GM18951 (cell line): ENCODE data around the gene NPHP1.

Experiments
- POLR2A ChIP-seq: IDR thresholded peaks from 4 replicates; pipeline ENCODE4 v1.6.1; 2011; ENCODE audit warnings: mild to moderate bottlenecking; ENCODE audit not compliant: insufficient read length, insufficient read depth; ENCODE audit errors: extremely low read depth
- in situ Hi-C: fragments of 300-500 bp; cut with MboI; formaldehyde crosslinking; loops from one replicate; pipeline ENCODE4 v1.12.0; 2022; ENCODE audit warnings: low sequenced_read_pairs, mixed read lengths, inconsistent platforms; ENCODE audit not compliant: unreplicated experiment

NPHP1 gene

DNA sequence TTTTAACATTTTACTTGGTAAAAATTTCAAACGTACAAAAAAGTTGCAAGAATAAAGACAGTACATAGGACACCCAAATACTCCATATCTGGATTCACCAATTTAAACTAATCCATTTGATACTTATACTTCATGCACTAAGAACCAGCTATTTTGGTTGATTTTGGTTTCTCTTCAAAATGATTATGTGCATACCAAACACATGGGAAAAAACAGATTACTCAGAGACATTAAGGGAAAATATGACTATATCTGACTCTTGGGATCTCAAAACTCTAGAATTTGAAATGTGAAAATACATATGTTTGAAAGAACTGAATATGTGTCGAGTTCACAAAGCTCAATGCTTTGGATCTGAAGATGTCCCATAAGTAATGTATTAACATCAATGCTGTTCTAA is 73.6 kb downstream of the NPHP1 start:
- in situ Hi-C loops: no loop called here
- TF ChIP-seq POLR2A: no peak

DNA sequence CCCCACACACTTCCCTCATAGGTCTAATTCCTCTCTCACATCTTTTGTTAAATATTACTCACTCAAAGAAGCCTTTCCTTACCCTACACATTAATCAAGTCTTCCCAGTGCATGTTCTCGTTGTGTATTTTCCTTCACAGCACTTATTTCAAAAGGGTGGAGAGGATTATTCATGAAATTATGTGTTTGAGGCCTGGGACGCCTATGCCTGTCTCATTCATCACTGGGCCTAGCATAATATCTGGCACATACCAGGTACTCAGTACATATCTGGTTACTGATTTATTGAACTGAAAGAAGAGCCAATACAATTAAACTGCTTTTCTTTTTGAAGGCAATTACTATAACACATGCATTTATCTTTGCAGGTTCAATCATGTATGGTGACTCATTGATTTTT is 74.1 kb downstream of the NPHP1 start:
- in situ Hi-C loops: no loop called here
- TF ChIP-seq POLR2A: no peak

DNA sequence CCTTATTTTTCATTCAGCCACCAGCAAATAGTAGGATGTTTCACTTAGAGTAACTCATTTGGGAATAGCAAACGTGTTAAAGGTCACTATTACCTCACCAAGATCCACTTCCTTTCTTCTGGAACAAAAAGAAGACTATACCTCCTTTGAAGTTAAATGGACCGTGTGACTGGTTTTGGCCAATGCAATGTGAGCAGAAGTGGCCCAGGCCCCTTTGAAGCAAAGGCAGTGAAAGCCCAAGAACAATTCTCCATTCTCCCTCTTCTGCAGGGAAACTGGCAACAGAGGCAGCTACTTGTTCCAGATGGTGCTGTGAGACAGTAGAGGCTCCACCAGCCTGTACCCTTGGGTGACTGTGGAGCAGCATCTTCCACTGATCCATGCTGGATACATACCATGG is 77.9 kb downstream of the NPHP1 start:
- in situ Hi-C loops: no loop called here
- TF ChIP-seq POLR2A: no peak

DNA sequence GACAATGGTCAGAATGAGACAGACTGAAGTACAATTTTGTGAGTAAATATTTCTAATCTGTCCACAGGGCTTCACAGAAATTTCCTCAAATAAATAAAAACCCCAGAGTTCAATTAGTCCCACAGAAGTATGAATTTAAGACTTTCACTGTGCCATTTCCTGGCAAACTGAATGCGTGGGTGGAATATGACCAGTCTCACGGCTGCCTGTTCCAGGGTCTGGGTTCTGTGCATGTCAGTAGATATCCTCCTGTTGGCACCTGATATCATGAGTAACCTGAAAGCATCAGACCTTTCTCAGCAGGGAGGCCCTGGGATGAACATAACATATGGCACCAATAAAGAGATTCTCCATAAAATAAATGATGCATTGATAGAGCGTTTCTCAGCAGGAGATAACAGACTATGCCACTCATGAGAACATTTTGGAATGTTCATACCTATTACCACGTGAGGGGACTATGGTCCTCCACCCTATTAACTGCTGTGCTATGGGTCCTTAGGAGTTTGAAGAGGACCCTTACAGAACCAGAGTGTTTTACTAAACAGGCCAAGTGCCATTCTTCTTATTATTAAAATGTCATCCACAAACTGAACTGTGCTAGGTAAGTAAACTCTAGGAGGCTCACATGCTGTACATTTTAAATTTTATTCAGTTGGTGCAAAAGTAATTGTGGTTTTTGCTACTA is 78.6 kb downstream of the NPHP1 start:
- TF ChIP-seq POLR2A: no peak
- in situ Hi-C loops: no loop called here

DNA sequence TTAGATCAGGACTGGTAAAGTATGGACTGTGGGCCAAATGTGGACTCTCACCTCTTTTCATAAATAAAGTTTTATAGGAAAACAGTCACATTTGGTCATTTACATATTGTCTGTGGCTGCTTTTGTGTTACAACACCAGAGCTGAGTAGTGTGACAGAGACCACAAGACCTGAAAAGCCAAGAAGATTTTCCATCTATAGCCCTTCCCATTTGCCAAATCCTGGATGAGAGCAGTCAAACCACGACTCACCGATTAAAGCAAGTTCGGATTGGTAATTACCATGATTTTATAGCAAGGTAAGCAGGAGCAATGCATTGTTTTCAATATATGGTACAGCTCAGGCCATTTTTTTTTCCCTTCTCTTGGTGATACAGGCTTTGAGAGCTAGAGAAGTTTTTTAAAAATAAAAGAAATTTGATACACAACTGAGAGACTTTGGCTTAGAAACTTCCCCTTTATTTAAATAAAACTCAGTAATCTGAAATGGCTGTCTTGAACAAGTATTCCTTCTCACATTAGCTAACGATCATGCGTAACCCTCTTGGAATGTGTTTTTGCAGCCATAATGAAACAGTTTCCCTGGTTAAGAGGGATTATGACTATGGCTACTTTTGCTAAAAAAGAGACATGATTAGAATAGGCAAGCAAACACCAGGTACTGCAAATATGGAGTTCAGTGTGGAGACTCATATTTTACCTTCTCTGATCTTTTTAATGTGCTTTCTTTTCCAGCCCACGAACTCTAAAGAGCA is 79.7 kb downstream of the NPHP1 start:
- in situ Hi-C loops: no loop called here

DNA sequence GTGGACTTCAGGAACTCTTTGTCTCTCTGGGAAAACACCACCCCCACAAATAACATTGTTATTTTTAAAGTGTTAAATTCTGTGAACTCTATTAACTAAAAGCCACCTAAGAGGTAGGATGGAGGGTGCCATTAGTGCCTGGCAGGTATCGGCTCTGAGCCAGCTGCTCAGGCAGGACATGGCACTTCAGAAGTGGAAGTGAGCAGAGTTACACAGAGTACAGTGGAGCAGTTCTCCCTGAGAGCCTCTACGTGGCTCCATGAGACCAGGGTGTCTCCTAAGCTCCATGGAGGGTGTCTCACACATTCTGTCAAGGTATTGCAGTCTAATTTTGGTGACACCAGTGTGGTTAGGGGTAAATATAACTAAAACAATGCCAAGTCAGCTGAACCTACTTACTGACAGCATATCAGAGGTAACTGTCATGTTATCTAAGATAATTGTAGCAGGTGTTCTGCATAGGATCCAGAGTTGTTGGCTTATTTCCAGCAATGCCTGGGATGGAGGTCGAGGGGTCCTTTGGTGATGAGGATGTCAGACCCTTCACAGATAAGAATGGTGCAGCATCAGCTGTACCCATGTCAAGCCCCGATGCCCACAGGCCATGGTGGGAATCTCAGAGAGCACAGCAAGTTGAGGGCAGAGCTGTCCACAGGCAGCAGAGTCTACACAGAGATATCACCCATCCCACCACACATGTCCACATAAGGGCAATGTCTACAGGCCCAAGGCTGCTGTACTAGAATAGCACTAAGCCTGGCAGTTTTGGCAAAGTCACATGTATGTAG is 80.6 kb downstream of the NPHP1 start:
- no peak for TF ChIP-seq POLR2A
- in situ Hi-C loops: no loop called here

More for the DNA sequence above, 79.7 kb downstream of the NPHP1 start:
- TF ChIP-seq POLR2A: no peak

DNA sequence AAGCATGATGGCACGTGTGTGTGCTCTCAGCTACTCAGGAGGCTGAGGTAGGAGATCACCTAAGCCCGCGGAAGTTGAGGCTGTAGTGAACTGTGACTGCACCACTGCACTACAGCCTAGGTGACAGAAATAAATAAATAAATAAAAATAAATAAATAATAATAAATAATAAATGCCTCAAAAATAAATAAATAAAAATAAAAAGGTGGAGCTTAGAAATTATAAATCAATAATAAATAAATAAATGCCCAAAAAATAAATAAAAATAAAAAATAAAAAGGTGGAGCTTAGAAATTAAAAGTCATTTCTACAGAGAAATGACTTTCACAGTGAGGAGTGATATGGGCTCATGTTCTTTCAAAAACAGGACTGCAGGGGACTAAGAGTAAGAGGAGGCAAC is 83.2 kb downstream of the NPHP1 start:
- no peak for TF ChIP-seq POLR2A
- in situ Hi-C loops: no loop called here

DNA sequence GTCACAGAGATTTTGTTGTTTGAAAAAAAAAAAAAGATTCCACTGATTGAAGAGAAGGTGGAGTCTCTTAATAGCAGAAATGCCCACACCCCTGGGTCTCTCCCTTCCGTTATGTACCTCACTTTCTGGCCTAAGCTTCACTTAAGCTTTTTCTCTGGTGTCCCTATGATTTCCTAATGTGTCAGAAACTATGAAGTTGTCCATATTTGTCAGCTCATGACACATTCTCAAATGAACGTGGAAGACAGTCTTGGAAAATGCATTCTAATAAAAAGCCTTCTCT is 83.8 kb downstream of the NPHP1 start:
- no peak for TF ChIP-seq POLR2A
- in situ Hi-C loops: no loop called here

DNA sequence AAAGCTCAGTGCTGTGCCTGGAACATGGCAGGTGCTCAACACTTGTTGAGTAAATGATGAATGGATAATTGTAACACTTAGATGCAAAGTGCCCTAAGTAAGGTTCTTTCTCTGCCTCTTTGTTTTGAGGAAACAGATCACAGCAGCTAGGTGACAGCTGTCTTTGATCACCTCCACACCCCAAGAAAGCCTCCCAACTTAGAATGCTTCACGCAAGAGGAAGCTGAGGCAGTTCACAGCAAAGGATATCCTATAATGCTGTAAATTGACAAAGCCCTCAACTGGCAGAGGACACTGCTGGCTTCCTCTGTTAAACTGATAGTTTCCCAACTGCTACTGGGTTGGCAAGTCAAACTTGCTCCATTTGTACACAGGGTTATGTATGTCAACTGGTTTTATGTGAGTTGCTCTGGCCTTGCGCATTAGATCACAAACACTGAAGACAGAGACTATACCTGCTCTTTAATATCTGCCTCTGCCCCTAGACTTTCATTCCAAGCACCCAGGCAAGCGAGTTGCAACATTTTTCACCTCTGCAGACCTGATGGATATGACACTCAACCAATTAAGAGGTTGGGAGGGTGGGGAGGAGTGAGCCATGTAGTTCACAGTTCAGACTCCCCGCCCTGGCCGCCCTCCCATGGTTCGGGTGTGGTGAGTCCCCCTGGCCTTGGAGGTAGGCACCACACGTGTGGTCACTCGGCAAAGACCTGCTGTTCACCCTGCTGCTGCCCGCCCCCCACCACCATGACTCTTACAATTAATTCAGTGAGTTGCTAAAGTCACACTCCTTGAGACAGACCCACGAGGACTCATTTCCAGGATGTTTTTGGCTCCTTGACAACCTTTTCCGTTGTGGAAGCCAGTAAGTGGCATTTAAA is 84.4 kb downstream of the NPHP1 start:
- in situ Hi-C loops: no loop called here
- TF ChIP-seq POLR2A: no peak

DNA sequence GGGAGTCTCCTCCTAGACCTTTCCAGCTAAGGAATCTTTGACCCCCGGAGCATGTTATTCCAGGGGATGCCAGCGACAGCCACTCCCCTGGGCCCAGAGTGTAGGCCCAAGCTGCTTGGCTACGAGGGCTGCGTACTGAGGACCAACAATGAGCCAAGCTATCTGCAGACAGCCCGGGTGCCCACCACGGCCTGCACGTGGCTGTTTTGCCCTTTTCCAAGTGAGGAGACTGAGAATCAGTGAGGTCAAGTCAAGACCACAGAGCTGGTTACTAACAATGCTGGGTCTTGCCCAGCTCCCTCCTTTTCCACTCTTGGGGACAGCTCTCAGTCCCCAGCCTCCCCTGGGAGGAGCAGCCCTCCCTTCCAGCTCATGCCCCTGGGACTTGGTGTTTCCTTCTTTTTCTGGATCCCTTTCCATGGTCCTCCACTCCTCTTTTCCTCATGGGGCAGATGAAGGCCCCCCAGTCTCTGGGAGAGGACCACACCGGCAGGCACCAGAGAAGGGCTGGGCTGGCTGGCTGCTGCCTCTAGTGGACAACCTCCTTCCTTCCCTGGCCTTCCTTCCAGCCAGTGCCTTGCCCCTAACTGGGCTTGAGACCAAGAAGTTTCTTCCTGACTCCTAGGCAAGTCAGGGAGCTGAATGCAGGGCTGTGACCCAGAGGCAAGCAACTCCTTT is 88.6 kb downstream of the NPHP1 start:
- no peak for TF ChIP-seq POLR2A
- in situ Hi-C loops: no loop called here

DNA sequence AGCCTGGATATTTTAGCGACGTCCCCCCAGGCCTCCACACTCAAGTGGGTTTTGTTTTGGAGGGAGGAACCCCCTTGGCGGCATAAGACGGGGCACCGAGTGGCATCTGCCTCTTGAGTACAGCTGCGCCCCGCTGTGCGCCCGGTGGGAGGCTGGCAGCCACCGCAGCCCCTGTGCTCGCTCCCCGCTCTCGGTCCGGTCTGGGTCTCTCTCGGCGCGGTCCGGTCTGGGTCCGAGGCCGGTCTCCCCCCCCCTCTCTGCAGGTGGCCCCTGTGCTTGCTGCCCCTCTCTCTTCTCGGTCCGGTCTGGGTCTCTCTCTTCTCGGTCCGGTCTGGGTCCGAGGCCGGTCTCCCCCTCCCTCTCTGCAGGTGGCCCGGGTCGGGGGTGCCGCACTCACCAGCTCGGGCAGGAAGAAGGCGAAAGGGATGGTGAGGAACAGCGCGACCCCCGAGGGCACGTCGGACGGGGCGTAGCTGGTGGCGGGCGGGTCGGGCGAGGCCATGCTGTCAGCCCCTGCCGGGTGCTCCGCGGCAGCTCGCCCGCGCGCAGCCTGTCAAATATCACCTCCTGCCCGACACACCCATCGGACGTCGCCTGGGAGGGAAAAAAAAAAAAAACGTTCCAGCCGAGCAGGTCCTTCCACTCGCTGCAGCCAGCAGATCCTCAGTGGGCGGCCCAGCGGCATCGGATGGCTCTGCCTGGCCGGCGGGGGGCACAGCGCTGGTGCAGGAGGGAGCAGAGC is 89.4 kb downstream of the NPHP1 start, which contains the start of gene MALL:
TSS of gene MALL (minus strand) at position 532 of the 742 bp plus-strand sequence. CDS start at position 502, 30 bp downstream.
- TF ChIP-seq POLR2A: no peak
- in situ Hi-C loops: no loop called here

DNA sequence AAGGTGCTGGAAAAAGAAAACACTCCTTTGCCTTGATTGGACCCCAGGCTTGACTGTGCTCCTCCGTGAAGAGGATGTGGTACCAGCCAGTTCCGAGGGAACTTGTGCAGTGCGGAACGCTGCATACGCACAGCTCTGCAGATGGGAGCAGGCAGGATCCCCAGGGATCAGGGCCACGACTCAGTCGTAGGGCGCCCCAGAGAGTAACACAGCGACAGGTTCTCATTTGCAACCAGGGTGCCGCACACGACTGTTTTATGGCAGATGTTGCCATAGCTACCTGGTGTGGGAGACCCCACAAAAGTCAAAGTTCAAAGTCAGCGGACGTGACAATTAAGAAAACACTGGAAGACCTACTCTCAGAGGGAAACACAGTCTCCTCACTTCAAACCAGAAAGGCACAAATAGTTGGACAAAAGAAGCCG is 90.0 kb downstream of the NPHP1 start:
- in situ Hi-C loops: no loop called here
- TF ChIP-seq POLR2A: no peak
